H9 (cell line): Measurements from ENCODE around the gene STX3. TPM values are rescaled to one million over a fixed set of nuclear protein-coding genes. Genes with fewer than 3 reads are reported as not detected.

Source experiments
- DNase-seq: peaks from one replicate; pipeline ENCODE4 v3.0.0-alpha.2; 2017
- H2AFZ ChIP-seq: one replicate; pipeline ENCODE4 v1.6.1; 2013; ENCODE audit warnings: mild to moderate bottlenecking, low read length, control low read depth, moderate library complexity
- H2AK5ac ChIP-seq: 2 replicates; pipeline ENCODE4 v1.6.1; 2013; ENCODE audit warnings: low read length, control low read depth, mixed read lengths; ENCODE audit not compliant: insufficient read length
- H2BK120ac ChIP-seq: one replicate; pipeline ENCODE4 v1.6.1; 2013; ENCODE audit warnings: low read depth, mild to moderate bottlenecking, low read length, control low read depth, inconsistent platforms; ENCODE audit not compliant: poor library complexity, severe bottlenecking
- H2BK12ac ChIP-seq: 2 replicates; pipeline ENCODE4 v1.6.1; 2013; ENCODE audit warnings: low read length, control low read depth, mixed read lengths, low read depth; ENCODE audit not compliant: insufficient read length
- H2BK15ac ChIP-seq: 2 replicates; pipeline ENCODE4 v1.6.1; 2013; ENCODE audit warnings: low read depth, low read length, control low read depth
- H2BK20ac ChIP-seq: one replicate; pipeline ENCODE4 v1.6.1; 2013; ENCODE audit warnings: low read depth, mild to moderate bottlenecking, low read length, control low read depth, inconsistent platforms; ENCODE audit not compliant: poor library complexity, severe bottlenecking
- H2BK5ac ChIP-seq: 2 replicates; pipeline ENCODE4 v1.6.1; 2013; ENCODE audit warnings: low read length, control low read depth, mixed read lengths; ENCODE audit not compliant: insufficient read length
- H3K14ac ChIP-seq: 2 replicates; pipeline ENCODE4 v1.6.1; 2013; ENCODE audit warnings: low read length, control low read depth; ENCODE audit not compliant: insufficient read depth
- H3K18ac ChIP-seq: 2 replicates; pipeline ENCODE4 v1.6.1; 2013; ENCODE audit warnings: low read depth, mild to moderate bottlenecking, mixed read lengths, low read length, control low read depth; ENCODE audit not compliant: insufficient read length
- H3K23ac ChIP-seq: 2 replicates; pipeline ENCODE4 v1.6.1; 2013; ENCODE audit warnings: low read length, control low read depth, mixed read lengths, low read depth; ENCODE audit not compliant: insufficient read length
- H3K23me2 ChIP-seq: 2 replicates; pipeline ENCODE4 v1.6.1; 2013; ENCODE audit warnings: low read depth, mild to moderate bottlenecking, mixed read lengths, low read length, control low read depth; ENCODE audit not compliant: insufficient read length, poor library complexity, severe bottlenecking
- H3K27ac ChIP-seq: 2 replicates; pipeline ENCODE4 v1.5.1; 2013; ENCODE audit warnings: low read length, control low read depth, mixed read lengths, low read depth; ENCODE audit not compliant: insufficient read length
- H3K27me3 ChIP-seq: 2 replicates; pipeline ENCODE4 v1.6.1; 2013; ENCODE audit warnings: low read length, control low read depth, inconsistent platforms; ENCODE audit not compliant: insufficient read depth
- H3K4ac ChIP-seq: 2 replicates; pipeline ENCODE4 v1.6.1; 2013; ENCODE audit warnings: low read depth, mild to moderate bottlenecking, control low read depth, inconsistent platforms, low read length, moderate library complexity
- H3K4me1 ChIP-seq: 2 replicates; pipeline ENCODE4 v1.6.1; 2013; ENCODE audit warnings: low read length, control low read depth, inconsistent platforms; ENCODE audit not compliant: insufficient read depth
- H3K4me2 ChIP-seq: 2 replicates; pipeline ENCODE4 v1.6.1; 2013; ENCODE audit warnings: low read length, control low read depth, mixed read lengths; ENCODE audit not compliant: insufficient read length, insufficient read depth
- H3K56ac ChIP-seq: 2 replicates; pipeline ENCODE4 v1.6.1; 2013; ENCODE audit warnings: low read depth, mild to moderate bottlenecking, mixed read lengths, low read length, control low read depth; ENCODE audit not compliant: insufficient read length
- H3K79me1 ChIP-seq: 2 replicates; pipeline ENCODE4 v1.6.1; 2013; ENCODE audit warnings: low read depth, mild to moderate bottlenecking, moderate library complexity, low read length, control low read depth, inconsistent platforms; ENCODE audit not compliant: insufficient read depth, poor library complexity, severe bottlenecking
- H3K79me2 ChIP-seq: 2 replicates; pipeline ENCODE4 v1.6.1; 2013; ENCODE audit warnings: low read length, control low read depth, inconsistent platforms; ENCODE audit not compliant: insufficient read depth
- H3K9ac ChIP-seq: 2 replicates; pipeline ENCODE4 v1.6.1; 2013; ENCODE audit warnings: low read length, control low read depth, mixed read lengths; ENCODE audit not compliant: insufficient read length; ENCODE audit errors: extremely low read depth
- H3K9me3 ChIP-seq: one replicate; pipeline ENCODE4 v1.6.1; 2013; ENCODE audit warnings: low read depth, low read length, inconsistent platforms; ENCODE audit not compliant: control insufficient read depth
- H3T11ph ChIP-seq: one replicate; pipeline ENCODE4 v1.6.1; 2013; ENCODE audit warnings: mild to moderate bottlenecking, low read length, control low read depth, inconsistent platforms
- H4K20me1 ChIP-seq: one replicate; pipeline ENCODE4 v1.6.1; 2013; ENCODE audit not compliant: control insufficient read depth, insufficient read length, insufficient read depth
- H4K5ac ChIP-seq: 2 replicates; pipeline ENCODE4 v1.6.1; 2013; ENCODE audit warnings: low read depth, mild to moderate bottlenecking, mixed read lengths, low read length, control low read depth; ENCODE audit not compliant: insufficient read length
- H4K8ac ChIP-seq: replicated peaks from 2 replicates; pipeline ENCODE4 v1.6.1; 2013; ENCODE audit warnings: low read length, control low read depth, mixed read lengths, low read depth; ENCODE audit not compliant: insufficient read length
- H4K91ac ChIP-seq: 2 replicates; pipeline ENCODE4 v1.6.1; 2013; ENCODE audit warnings: low read depth, mild to moderate bottlenecking, moderate library complexity, mixed read lengths, low read length, control low read depth; ENCODE audit not compliant: insufficient read length
- H3K27ac Mint-ChIP-seq, 3 experiments: 2 replicates in 2 of 3; 3 replicates in 1 of 3; pipeline ENCODE4 v1.8.0; 2020 to 2021; ENCODE audit warnings: mixed read lengths in 3 of 3, mild to moderate bottlenecking in 1 of 3, moderate library complexity in 1 of 3
- H3K27me3 Mint-ChIP-seq: 2 replicates; pipeline ENCODE4 v1.8.0; 2021; ENCODE audit warnings: low read depth, mild to moderate bottlenecking, moderate library complexity, mixed read lengths
- H3K36me3 Mint-ChIP-seq, 3 experiments: 2 replicates in 2 of 3; 3 replicates in 1 of 3; pipeline ENCODE4 v1.8.0; 2020 to 2021; ENCODE audit warnings: low read depth in 3 of 3, mixed read lengths in 3 of 3; ENCODE audit not compliant: insufficient read depth in 1 of 3
- H3K4me1 Mint-ChIP-seq, 2 experiments: 2 replicates each; pipeline ENCODE4 v1.8.0; 2020; ENCODE audit warnings: mixed read lengths in 2 of 2
- H3K4me3 Mint-ChIP-seq, 2 experiments: 2 replicates in 1 of 2; 3 replicates in 1 of 2; pipeline ENCODE4 v1.8.0; 2020 to 2021; ENCODE audit warnings: mild to moderate bottlenecking in 2 of 2, mixed read lengths in 2 of 2, moderate library complexity in 1 of 2
- H3K9me3 Mint-ChIP-seq, 2 experiments: 2 replicates in 1 of 2; 3 replicates in 1 of 2; pipeline ENCODE4 v1.8.0; 2020; ENCODE audit warnings: mild to moderate bottlenecking in 2 of 2, mixed read lengths in 2 of 2, moderate library complexity in 1 of 2
- CTCF ChIP-seq: fragments of 200-600 bp; sonication (generic); conservative IDR thresholded peaks from 3 replicates; pipeline ENCODE4 v1.8.0; 2021; ENCODE audit warnings: antibody characterized with exemption, mild to moderate bottlenecking
- WGBS: extraction: QIAGEN DNeasy Blood & Tissue Kit; methylation state at CpG from one replicate; pipeline ENCODE4 v1.1.7; 2013; ENCODE audit warnings: missing lambda C conversion rate, low lambda C conversion rate, mixed read lengths; ENCODE audit not compliant: insufficient read length; ENCODE audit errors: extremely low coverage; 5-methylcytosine and 5-hydroxymethylcytosine counted together
- total RNA-seq: library from RNA; stranded (reverse); gene quantifications from 2 replicates; pipeline ENCODE4 v1.2.1, GENCODE V29; 2021

Gene STX3
- total RNA-seq, 1 experiment from 2014 or later = 41.0 TPM

GRCh38 chr11:59769111-59769510, 13.9 kb downstream of the STX3 start:
- Histone ChIP-seq H2AK5ac (no peak overlapping the region), H2BK20ac (no peak overlapping the region), H3K4ac (no peak overlapping the region), H3K4me2 (no peak overlapping the region), H3K27ac (no peak overlapping the region), H3T11ph (no peak overlapping the region), H2BK12ac (no peak overlapping the region), H2BK120ac (no peak overlapping the region), H4K91ac (no peak overlapping the region), H3K23me2 (no peaks in the 10 kb centered on the region), H4K5ac (no peak overlapping the region), H2BK15ac (no peak overlapping the region), H2AFZ (no peak overlapping the region), H3K56ac (no peak overlapping the region), H4K20me1 (no peaks in the 10 kb centered on the region), H4K8ac (no peak overlapping the region), H3K23ac (no peak overlapping the region), H3K79me2 (peaks cover 16% of the 10 kb centered on the region; the same call in 1 of the 2 replicates), H3K79me1 (peaks cover 11% of the 10 kb centered on the region), H3K9ac (no peak overlapping the region), H2BK5ac (no peak overlapping the region), H3K14ac (no peak overlapping the region), H3K9me3 (no peaks in the 10 kb centered on the region), H3K4me1 (no peaks in the 10 kb centered on the region; the same call in 1 of the 2 replicates), H3K27me3 (no peaks in the 10 kb centered on the region), H3K18ac (no peak overlapping the region)
- no peak overlapping the region for H3K27ac Mint-ChIP-seq
- no peak overlapping the region for H3K4me3 Mint-ChIP-seq
- no peak for DNase-seq
- H3K36me3 Mint-ChIP-seq = peaks cover 3 to 10% (median 9%) of the 10 kb centered on the region in 3 experiments; a peak in 6 of 7 replicates
- TF ChIP-seq CTCF = no peak
- no CpG with 5 or more reads among the region's 7 CpGs for WGBS
- no peaks in the 10 kb centered on the region for H3K9me3 Mint-ChIP-seq
- H3K27me3 Mint-ChIP-seq = no peaks in the 10 kb centered on the region
- peaks cover 5 to 6% of the 10 kb centered on the region in 2 experiments; a peak in 2 of 4 replicates for H3K4me1 Mint-ChIP-seq
